ENCODE measurements around the gene ST7L.

Gene ST7L

GRCh38 chr1:112513112-112513870 lies 105.7 kb downstream of the ST7L start:
- Histone ChIP-seq H3K9me3 (no peaks in the 10 kb centered on the region), H3K4me1 (no peaks in the 10 kb centered on the region), H3K36me3 (replicated peaks) (no peaks in the 10 kb centered on the region), H3K4me3 (no peak overlapping the region), H3K27me3 (ENCODE audit: low read depth) (no peaks in the 10 kb centered on the region)
- in situ Hi-C loops (cut with MboI; ENCODE audit: low sequenced_read_pairs): no loop called here
- DNase-seq (ENCODE audit: low spot score in 2 of 2): no peak

DNA sequence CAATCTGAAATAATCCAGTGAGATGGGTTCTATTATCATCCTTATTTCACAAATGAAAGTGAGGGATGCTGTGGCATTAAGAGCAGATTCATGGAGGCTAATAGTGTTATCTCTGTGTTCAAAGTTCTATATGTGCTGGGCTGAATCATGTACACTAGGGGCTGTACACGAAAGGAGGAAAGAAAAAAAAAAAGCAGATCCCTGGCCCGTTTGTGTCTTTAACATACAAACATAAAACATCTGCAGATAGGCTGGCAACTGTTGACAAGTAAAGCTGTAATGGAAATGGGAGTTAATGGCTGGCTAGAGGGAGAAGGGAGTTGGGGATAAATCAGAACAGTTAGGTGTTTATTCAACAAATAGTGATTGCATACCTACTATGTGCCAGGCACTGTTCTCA lies 107.0 kb downstream of the ST7L start:
- H3K36me3 ChIP-seq (replicated peaks): no peaks in the 10 kb centered on the region
- no peak for DNase-seq (ENCODE audit: low spot score in 2 of 2)
- H3K4me3 ChIP-seq: no peak overlapping the region
- H3K9me3 ChIP-seq: no peaks in the 10 kb centered on the region
- in situ Hi-C loops (cut with MboI; ENCODE audit: low sequenced_read_pairs): no loop called here
- no peaks in the 10 kb centered on the region for H3K4me1 ChIP-seq
- H3K27me3 ChIP-seq (ENCODE audit: low read depth): no peaks in the 10 kb centered on the region

- Histone ChIP-seq H3K4me1 (no peaks in the 10 kb centered on the region), H3K27me3 (ENCODE audit: low read depth) (no peaks in the 10 kb centered on the region), H3K9me3 (no peaks in the 10 kb centered on the region), H3K36me3 (replicated peaks) (no peaks in the 10 kb centered on the region), H3K4me3 (no peak overlapping the region)
- DNase-seq (ENCODE audit: low spot score in 2 of 2): no peak
- in situ Hi-C loops (cut with MboI; ENCODE audit: low sequenced_read_pairs): no loop called here
These were observed 108.6 kb downstream of the ST7L start for GRCh38 chr1:112510340-112510739.

- no peak for DNase-seq (ENCODE audit: low spot score in 2 of 2)
- Histone ChIP-seq H3K36me3 (replicated peaks) (no peaks in the 10 kb centered on the region), H3K9me3 (no peaks in the 10 kb centered on the region), H3K27me3 (ENCODE audit: low read depth) (no peaks in the 10 kb centered on the region), H3K4me3 (no peak overlapping the region), H3K4me1 (no peaks in the 10 kb centered on the region)
- in situ Hi-C loops (cut with MboI; ENCODE audit: low sequenced_read_pairs): no loop called here
These were observed 109.2 kb downstream of the ST7L start for GRCh38 chr1:112509660-112510178.

GRCh38 chr1:112509005-112509659 lies 109.8 kb downstream of the ST7L start:
- Histone ChIP-seq H3K36me3 (replicated peaks) (no peaks in the 10 kb centered on the region), H3K9me3 (no peaks in the 10 kb centered on the region), H3K4me1 (no peaks in the 10 kb centered on the region), H3K27me3 (ENCODE audit: low read depth) (no peaks in the 10 kb centered on the region), H3K4me3 (peak overlapping the region; percentile 42)
- no peak for DNase-seq (ENCODE audit: low spot score in 2 of 2)
- in situ Hi-C loops (cut with MboI; ENCODE audit: low sequenced_read_pairs): no loop called here

GRCh38 chr1:112508278-112509004 lies 110.5 kb downstream of the ST7L start, which contains the start of gene WNT2B:
WNT2B (plus strand) TSS chr1:112508965; CDS start chr1:112509263, 298 bp downstream.
- Histone ChIP-seq H3K27me3 (ENCODE audit: low read depth) (no peaks in the 10 kb centered on the region), H3K9me3 (no peaks in the 10 kb centered on the region), H3K4me1 (no peaks in the 10 kb centered on the region), H3K4me3 (peak within 1 kb of the TSS; percentile 42), H3K36me3 (replicated peaks) (no peaks in the 10 kb centered on the region)
- peak; percentile 13 to 69 for DNase-seq (ENCODE audit: low spot score in 2 of 2)
- in situ Hi-C loops (cut with MboI; ENCODE audit: low sequenced_read_pairs): no loop called here

DNA sequence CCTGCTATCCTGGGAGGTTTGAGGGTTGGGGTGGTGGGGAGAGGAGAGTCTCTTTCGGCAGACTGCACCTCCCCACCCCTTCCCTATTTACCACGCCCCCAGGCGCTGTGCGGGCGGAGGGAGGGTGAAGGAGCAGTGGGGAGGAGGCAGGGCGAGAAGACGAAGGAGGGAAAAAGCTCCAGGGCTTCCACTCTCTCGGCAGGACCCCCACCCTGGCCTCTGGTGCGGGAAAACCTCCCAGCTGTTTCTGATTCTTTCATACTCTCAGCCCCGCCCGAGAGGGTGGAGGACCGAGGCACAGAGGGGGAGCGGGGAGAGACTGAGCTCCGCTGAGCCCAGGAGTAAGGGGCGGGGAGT lies 111.0 kb downstream of the ST7L start:
- Histone ChIP-seq H3K9me3 (no peaks in the 10 kb centered on the region), H3K36me3 (replicated peaks) (no peaks in the 10 kb centered on the region), H3K4me1 (no peaks in the 10 kb centered on the region), H3K27me3 (ENCODE audit: low read depth) (no peaks in the 10 kb centered on the region), H3K4me3 (peak overlapping the region; percentile 42)
- in situ Hi-C loops (cut with MboI; ENCODE audit: low sequenced_read_pairs): no loop called here
- peak; percentile 46 to 78 for DNase-seq (ENCODE audit: low spot score in 2 of 2)

- Histone ChIP-seq H3K4me3 (no peak overlapping the region), H3K4me1 (peaks cover 4% of the 10 kb centered on the region; the same call in 1 of the 2 replicates), H3K36me3 (replicated peaks) (no peaks in the 10 kb centered on the region), H3K27me3 (ENCODE audit: low read depth) (no peaks in the 10 kb centered on the region), H3K9me3 (no peaks in the 10 kb centered on the region)
- no peak for DNase-seq (ENCODE audit: low spot score in 2 of 2)
- in situ Hi-C loops (cut with MboI; ENCODE audit: low sequenced_read_pairs): no loop called here
These were observed 111.6 kb downstream of the ST7L start for GRCh38 chr1:112507336-112507735.

DNA sequence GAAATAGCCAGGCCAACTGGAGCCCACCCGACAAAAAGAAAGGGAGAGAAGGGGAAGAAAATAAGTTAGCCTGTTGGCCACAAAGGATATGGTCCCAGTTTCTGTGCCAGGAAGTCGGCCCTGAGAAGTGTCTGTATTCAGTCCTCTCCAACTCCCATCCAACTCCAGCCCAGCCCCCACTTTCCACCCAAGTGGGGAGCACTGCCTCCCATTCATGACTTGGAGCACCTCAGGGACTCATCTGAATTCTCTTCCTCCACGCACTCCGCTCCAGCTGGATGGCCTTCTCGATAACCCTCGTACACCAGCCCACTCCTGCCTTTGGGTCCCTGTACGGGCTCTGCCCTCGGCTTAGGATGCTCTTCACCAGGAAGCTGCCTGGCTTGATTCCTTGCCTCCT lies 112.2 kb downstream of the ST7L start:
- Histone ChIP-seq H3K27me3 (ENCODE audit: low read depth) (no peaks in the 10 kb centered on the region), H3K4me3 (no peak overlapping the region), H3K36me3 (replicated peaks) (no peaks in the 10 kb centered on the region), H3K4me1 (peaks cover 10% of the 10 kb centered on the region), H3K9me3 (no peaks in the 10 kb centered on the region)
- in situ Hi-C loops (cut with MboI; ENCODE audit: low sequenced_read_pairs): no loop called here
- no peak for DNase-seq (ENCODE audit: low spot score in 2 of 2)

- H3K36me3 ChIP-seq (replicated peaks): no peaks in the 10 kb centered on the region
- H3K4me1 ChIP-seq: peaks cover 14% of the 10 kb centered on the region
- in situ Hi-C loops (cut with MboI; ENCODE audit: low sequenced_read_pairs): no loop called here
- no peak for DNase-seq (ENCODE audit: low spot score in 2 of 2)
- no peaks in the 10 kb centered on the region for H3K27me3 ChIP-seq (ENCODE audit: low read depth)
- no peak overlapping the region for H3K4me3 ChIP-seq
- H3K9me3 ChIP-seq: no peaks in the 10 kb centered on the region
These were observed 112.6 kb downstream of the ST7L start for GRCh38 chr1:112506306-112506705.

GRCh38 chr1:112505878-112506277 lies 113.1 kb downstream of the ST7L start:
- no peak for DNase-seq (ENCODE audit: low spot score in 2 of 2)
- Histone ChIP-seq H3K4me3 (no peak overlapping the region), H3K27me3 (ENCODE audit: low read depth) (no peaks in the 10 kb centered on the region), H3K9me3 (no peaks in the 10 kb centered on the region), H3K36me3 (replicated peaks) (no peaks in the 10 kb centered on the region), H3K4me1 (peaks cover 15% of the 10 kb centered on the region)
- in situ Hi-C loops (cut with MboI; ENCODE audit: low sequenced_read_pairs): no loop called here

GRCh38 chr1:112505400-112505785 lies 113.5 kb downstream of the ST7L start:
- peaks cover 15% of the 10 kb centered on the region for H3K4me1 ChIP-seq
- H3K4me3 ChIP-seq: no peak overlapping the region
- in situ Hi-C loops (cut with MboI; ENCODE audit: low sequenced_read_pairs): no loop called here
- no peak for DNase-seq (ENCODE audit: low spot score in 2 of 2)
- no peaks in the 10 kb centered on the region for H3K36me3 ChIP-seq (replicated peaks)
- H3K9me3 ChIP-seq: no peaks in the 10 kb centered on the region
- no peaks in the 10 kb centered on the region for H3K27me3 ChIP-seq (ENCODE audit: low read depth)

DNA sequence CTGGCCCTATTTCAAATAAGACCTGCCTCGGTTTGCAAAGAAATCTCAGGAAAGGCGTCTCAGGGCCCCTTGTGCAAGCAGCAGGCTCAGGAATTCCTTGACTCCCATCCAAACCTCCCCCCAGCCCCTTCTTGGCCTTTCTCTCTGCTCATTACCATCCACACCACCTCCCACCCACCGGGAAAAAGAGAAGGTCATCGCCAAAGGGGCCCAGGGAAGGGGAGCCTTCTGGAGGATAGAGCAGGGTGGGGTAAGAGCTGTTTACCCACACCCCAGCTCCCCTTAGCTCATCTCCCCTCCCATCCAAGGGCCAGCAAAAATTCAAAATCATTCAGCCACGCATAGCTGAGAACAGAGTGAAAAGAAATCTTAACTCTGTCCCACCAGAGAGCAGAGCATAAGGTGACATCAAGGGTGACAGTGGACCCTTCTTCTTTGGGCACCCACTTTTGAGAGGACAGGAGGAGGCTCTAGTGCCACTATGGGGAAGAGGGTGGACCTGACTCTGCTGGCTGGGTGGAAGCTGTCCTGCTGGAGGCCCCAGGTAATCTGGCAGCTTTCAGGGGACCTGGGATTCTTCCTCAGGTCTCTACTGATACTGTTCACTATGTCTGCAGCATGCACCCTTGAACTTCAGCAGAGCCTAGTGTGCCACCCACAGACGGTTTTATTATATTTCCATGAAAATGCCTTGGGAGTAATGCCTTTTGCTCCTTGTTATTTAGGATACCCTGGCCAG lies 114.1 kb downstream of the ST7L start:
- Histone ChIP-seq H3K27me3 (ENCODE audit: low read depth) (no peaks in the 10 kb centered on the region), H3K9me3 (no peaks in the 10 kb centered on the region), H3K4me1 (peaks cover 15% of the 10 kb centered on the region), H3K36me3 (replicated peaks) (no peaks in the 10 kb centered on the region), H3K4me3 (no peak overlapping the region)
- in situ Hi-C loops (cut with MboI; ENCODE audit: low sequenced_read_pairs): no loop called here
- no peak for DNase-seq (ENCODE audit: low spot score in 2 of 2)

Data from HAP-1 (cell line).